ENCODE measurements around the gene SYNCRIP. TPM values are rescaled to one million over a fixed set of nuclear protein-coding genes. Genes with fewer than 3 reads are reported as not detected.
"Not testable (repeated sequence)": the region's sequence is repeated elsewhere in the genome, so short reads cannot be mapped to it uniquely, and the experiment has no call there.

Gene SYNCRIP
- total and polyA plus RNA-seq, 2 donors (not counting 1 experiment from before 2014, with no cell fraction given) = 7.9 to 88.5 TPM

DNA sequence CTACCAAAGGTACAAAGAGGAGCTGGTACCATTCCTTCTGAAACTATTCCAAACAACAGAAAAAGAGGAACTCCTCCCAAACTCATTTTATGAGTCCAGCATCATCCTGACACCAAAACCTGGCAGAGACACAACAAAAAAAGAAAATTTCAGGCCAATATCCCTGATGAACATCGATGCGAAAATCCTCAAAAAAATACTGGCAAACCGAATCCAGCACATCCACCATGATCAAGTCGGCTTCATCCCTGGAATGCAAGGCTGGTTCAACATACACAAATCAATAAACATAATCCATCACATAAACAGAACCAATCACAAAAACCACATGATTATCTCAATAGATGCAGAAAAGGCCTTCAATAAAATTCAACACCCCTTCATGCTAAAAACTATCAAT lies 59.9 kb downstream of the SYNCRIP start:
- H3K4me2 ChIP-seq (replicated peaks; ENCODE audit: low read depth, low read length, poor library complexity, severe bottlenecking); CTCF ChIA-PET; H3K4me3 Mint-ChIP-seq; POLR2A ChIA-PET; H3K27me3 Mint-ChIP-seq; H3K9me3 Mint-ChIP-seq (ENCODE audit: insufficient read depth); H2AFZ ChIP-seq (ENCODE audit: insufficient read depth, low read depth, low read length, poor library complexity, severe bottlenecking); H3K27ac Mint-ChIP-seq; H3K36me3 ChIP-seq (replicated peaks in 1 of 2; ENCODE audit: control extremely low read depth in 1 of 2, control insufficient read depth in 1 of 2, extremely low read depth in 1 of 2, insufficient read depth in 2 of 2, low read length in 1 of 2); H3K4me1 ChIP-seq (ENCODE audit: control insufficient read depth in 2 of 2, insufficient read depth in 2 of 2, low read length in 2 of 2); H3K9me3 ChIP-seq (ENCODE audit: control extremely low read depth in 1 of 3, control insufficient read depth in 2 of 3, insufficient read depth in 1 of 3, low read length in 2 of 3); H3K27me3 ChIP-seq (replicated peaks in 1 of 4; ENCODE audit: control extremely low read depth in 1 of 4, control insufficient read depth in 3 of 4, insufficient read depth in 4 of 4, low read length in 3 of 4); DNase-seq; H3K4me3 ChIP-seq (ENCODE audit: control extremely low read depth in 1 of 5, extremely low read depth in 1 of 5, insufficient read depth in 1 of 5, low read depth in 2 of 5, low read length in 4 of 5); ATAC-seq (ENCODE audit: low read depth); intact Hi-C loops (cut with micrococcal nuclease); H3K27ac ChIP-seq (ENCODE audit: low read length in 2 of 2); H3K9ac ChIP-seq (ENCODE audit: low read length): not testable (repeated sequence)
- H3K79me2 ChIP-seq (ENCODE audit: control insufficient read depth, insufficient read depth, low read length) = peaks cover 99% of the 10 kb centered on the region
- 100% methylated on average over 4 of the region's 4 CpGs for WGBS (ENCODE audit: insufficient coverage)
- peaks cover 29% of the 10 kb centered on the region for H3K4me1 Mint-ChIP-seq
- H4K20me1 ChIP-seq (ENCODE audit: control insufficient read depth, insufficient read depth, low read length, poor library complexity, severe bottlenecking) = peaks cover 51% of the 10 kb centered on the region

DNA sequence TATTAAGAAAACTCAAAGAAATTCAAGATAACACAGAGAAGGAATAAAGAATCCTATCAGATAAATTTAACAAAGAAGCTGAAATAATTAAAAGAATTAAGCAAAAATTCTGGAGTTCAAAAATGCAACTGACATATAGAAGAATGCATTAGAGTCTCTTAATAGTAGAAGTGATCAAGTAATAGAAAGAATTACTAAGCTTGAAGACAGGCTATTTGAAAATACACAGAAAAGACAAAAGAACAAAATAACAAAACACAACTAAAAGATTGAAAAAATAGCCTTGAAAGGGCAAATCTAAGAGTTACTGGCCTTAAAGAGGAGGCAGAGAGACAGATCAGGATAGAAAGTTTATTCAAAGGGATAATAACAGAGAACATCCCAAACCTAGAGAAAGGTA lies 61.1 kb downstream of the SYNCRIP start:
- ChIA-PET POLR2A (no interaction called here), CTCF (no interaction called here)
- Mint-ChIP-seq H3K4me3 (no peak overlapping the region), H3K27me3 (no peaks in the 10 kb centered on the region), H3K27ac (no peak overlapping the region), H3K4me1 (peaks cover 29% of the 10 kb centered on the region), H3K9me3 (ENCODE audit: insufficient read depth) (peaks cover 9% of the 10 kb centered on the region)
- intact Hi-C loops (cut with micrococcal nuclease) = no loop called here
- no peak overlapping the region for H3K4me2 ChIP-seq (replicated peaks; ENCODE audit: low read depth, low read length, poor library complexity, severe bottlenecking)
- DNase-seq = no peak
- no peaks in the 10 kb centered on the region for H3K27me3 ChIP-seq (replicated peaks in 1 of 4; ENCODE audit: control extremely low read depth in 1 of 4, control insufficient read depth in 3 of 4, insufficient read depth in 4 of 4, low read length in 3 of 4)
- H3K4me3 ChIP-seq (ENCODE audit: control extremely low read depth in 1 of 5, extremely low read depth in 1 of 5, insufficient read depth in 1 of 5, low read depth in 2 of 5, low read length in 4 of 5) = no peak overlapping the region
- TF ChIP-seq, protein P1, sequence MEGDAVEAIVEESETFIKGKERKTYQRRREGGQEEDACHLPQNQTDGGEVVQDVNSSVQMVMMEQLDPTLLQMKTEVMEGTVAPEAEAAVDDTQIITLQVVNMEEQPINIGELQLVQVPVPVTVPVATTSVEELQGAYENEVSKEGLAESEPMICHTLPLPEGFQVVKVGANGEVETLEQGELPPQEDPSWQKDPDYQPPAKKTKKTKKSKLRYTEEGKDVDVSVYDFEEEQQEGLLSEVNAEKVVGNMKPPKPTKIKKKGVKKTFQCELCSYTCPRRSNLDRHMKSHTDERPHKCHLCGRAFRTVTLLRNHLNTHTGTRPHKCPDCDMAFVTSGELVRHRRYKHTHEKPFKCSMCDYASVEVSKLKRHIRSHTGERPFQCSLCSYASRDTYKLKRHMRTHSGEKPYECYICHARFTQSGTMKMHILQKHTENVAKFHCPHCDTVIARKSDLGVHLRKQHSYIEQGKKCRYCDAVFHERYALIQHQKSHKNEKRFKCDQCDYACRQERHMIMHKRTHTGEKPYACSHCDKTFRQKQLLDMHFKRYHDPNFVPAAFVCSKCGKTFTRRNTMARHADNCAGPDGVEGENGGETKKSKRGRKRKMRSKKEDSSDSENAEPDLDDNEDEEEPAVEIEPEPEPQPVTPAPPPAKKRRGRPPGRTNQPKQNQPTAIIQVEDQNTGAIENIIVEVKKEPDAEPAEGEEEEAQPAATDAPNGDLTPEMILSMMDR (IDR thresholded peaks at IDR 0.05) = no peak
- no peak for TF ChIP-seq EZH2 (IDR thresholded peaks at IDR 0.05; ENCODE audit: borderline replicate concordance, insufficient read depth, low read depth, low read length, poor library complexity, severe bottlenecking)
- H3K4me1 ChIP-seq (ENCODE audit: control insufficient read depth in 2 of 2, insufficient read depth in 2 of 2, low read length in 2 of 2) = no peaks in the 10 kb centered on the region
- H3K9me3 ChIP-seq (ENCODE audit: control extremely low read depth in 1 of 3, control insufficient read depth in 2 of 3, insufficient read depth in 1 of 3, low read length in 2 of 3) = peaks cover 0 to 7% (median 0%) of the 10 kb centered on the region in 3 donors
- ATAC-seq (ENCODE audit: low read depth) = no peak
- peaks cover 0 to 8% of the 10 kb centered on the region in 2 experiments for H3K36me3 ChIP-seq (replicated peaks in 1 of 2; ENCODE audit: control extremely low read depth in 1 of 2, control insufficient read depth in 1 of 2, extremely low read depth in 1 of 2, insufficient read depth in 2 of 2, low read length in 1 of 2)
- H3K27ac ChIP-seq (ENCODE audit: low read length in 2 of 2) = no peak overlapping the region
- no peak overlapping the region for H3K9ac ChIP-seq (ENCODE audit: low read length)
- H3K79me2 ChIP-seq (ENCODE audit: control insufficient read depth, insufficient read depth, low read length) = peaks cover 99% of the 10 kb centered on the region
- H2AFZ ChIP-seq (ENCODE audit: insufficient read depth, low read depth, low read length, poor library complexity, severe bottlenecking) = no peak overlapping the region
- H4K20me1 ChIP-seq (ENCODE audit: control insufficient read depth, insufficient read depth, low read length, poor library complexity, severe bottlenecking) = peaks cover 61% of the 10 kb centered on the region

All from B cell (primary cell).